ENCODE results near the gene GOLGA5. TPM values are rescaled to one million over a fixed set of nuclear protein-coding genes. Genes with fewer than 3 reads are reported as not detected.

GOLGA5 gene
- total RNA-seq, 1 donor from 2014 or later = 31.9 TPM

- DNase-seq (ENCODE audit: low read depth in 2 of 2) = peak in 1 of 2 donors; percentile 19
Observed at GRCh38 chr14:92778868-92779565, 15.1 kb upstream of the GOLGA5 start.

DNA sequence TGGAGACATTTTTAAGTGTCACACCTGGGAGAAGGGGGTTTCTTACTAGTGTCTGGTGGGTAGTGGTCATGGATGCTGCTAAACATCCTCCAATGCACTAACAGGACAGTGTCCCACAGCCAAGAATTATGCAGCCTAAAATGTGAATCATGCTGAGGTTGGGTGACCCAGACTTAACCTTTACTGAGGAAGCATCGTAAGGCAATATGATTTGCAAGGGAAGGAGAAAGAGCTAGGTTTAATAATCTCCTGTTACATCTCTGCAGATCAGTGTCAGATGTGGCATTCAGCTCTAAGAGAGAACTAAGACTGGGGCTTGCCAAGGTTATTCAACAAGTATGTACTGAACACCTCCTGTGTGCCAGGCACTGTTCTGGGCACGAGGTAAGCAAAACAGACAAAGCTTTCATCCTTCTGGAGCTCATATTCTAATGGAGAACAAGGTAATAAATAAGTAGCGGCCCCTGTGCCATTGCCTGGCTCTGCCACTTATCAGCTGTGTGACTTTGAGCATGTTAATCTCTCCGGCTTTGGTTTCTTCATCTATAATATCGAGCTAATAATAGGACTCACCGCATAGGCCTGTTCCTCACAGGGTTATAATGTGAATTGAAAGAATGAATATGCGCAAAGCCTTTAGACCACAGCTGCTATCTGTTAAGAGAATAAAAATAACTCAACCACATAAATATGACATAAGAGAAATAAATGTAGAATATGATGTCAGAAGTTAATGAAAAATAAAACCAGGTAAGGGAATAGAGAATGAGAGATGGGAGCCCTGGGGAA lies 13.5 kb upstream of the GOLGA5 start:
- peak in 1 of 2 donors; percentile 12 for DNase-seq (ENCODE audit: low read depth in 2 of 2)

GRCh38 chr14:92781350-92781749 lies 12.8 kb upstream of the GOLGA5 start:
- no peak for DNase-seq (ENCODE audit: low read depth in 2 of 2)

DNA sequence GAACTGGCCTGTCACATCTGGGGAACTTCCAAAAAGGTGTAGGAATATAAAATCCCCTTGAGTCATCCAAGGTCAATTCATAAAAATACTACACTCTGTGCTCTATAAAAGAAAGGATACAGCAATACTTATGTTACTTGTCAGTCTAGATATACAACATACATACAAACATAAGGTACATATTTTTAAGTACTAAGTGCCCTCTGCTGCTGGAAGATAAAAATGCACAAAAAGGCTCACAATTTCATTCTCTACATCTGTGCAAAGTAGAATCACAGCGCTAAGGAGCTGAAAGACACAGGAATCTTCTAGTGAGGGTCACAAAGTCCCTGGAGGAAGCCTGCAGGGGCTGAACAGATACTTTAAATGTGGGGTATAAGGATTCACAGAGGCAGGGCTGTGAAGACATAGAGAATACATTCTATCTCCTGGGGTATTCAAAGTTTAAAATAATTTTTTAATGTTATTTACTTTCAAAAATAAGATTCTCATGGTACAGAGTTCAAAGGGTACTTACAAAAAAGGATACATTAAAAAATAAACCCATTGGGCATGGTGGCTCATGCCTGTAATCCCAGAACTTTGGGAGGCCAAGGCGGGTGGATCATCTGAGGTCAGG lies 10.2 kb upstream of the GOLGA5 start:
- DNase-seq (ENCODE audit: low read depth in 2 of 2) = peak; percentile 66

GRCh38 chr14:92785667-92786426 lies 8.3 kb upstream of the GOLGA5 start:
- DNase-seq (ENCODE audit: low read depth in 2 of 2) = peak in 1 of 2 donors; percentile 67

DNA sequence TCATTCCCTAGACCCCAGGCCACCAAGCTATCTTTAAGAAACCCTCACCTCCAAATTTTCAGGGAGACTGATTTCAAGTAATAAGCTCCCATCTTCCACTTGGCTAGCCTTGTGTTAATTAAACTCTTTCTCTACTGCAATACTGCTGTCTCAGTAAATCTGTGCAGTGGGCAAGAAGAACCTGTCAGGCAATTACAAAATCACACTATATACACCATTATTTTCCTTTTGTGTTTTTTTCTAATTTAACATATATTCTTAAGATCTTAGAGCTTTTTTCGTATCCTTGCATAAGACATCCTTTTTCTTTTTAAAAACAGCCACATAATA lies 7.7 kb upstream of the GOLGA5 start:
- DNase-seq (ENCODE audit: low read depth in 2 of 2) = no peak

DNA sequence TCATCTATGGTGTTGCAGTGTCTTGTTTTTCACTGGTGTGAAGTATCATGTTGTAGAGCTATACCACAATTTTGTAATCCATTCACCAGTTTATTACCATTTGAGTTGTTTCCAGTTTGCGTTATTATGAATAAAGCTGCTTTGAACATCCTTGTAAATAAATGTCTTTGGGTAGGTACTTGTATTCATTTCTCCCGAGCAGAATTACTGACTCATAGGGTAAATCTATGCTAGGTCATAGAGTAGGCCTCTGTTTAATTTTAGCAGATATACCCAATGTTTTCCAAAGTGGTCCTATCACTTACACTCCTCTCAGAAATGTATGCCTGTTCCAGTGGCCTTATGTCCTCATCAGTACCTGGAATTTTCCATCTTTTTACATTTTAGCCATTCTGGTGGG lies 6.6 kb upstream of the GOLGA5 start:
- DNase-seq (ENCODE audit: low read depth in 2 of 2) = no peak

DNA sequence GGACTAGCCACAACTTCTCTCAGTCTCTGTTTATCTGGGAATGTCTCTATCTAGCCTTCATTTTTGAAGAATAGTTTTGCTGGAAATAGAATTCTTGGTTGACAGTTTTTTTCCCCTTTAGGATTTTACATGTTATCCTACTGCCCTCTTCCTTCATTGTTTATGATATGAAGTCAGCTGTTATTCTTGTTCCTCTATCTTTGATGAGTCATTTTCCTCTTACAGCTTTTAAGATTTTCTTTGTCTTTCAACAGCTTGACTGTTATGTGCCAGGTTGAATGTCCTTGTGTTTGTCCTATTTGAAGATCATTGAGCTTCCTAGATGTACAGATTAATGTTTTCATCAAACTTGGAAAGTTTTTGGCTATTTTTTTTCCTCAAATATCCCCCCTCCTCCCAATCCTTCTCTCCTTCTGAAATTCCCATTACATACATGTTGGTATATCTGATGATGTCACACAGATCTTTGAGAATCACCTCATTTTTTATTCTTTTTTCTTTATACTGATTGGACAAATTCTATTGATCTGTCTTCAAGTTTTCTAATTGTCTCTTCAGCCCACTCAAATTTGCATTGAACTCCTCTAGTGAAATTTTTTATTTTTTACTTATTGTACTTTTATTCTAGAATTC lies 4.5 kb upstream of the GOLGA5 start:
- no peak for DNase-seq (ENCODE audit: low read depth in 2 of 2)

DNA sequence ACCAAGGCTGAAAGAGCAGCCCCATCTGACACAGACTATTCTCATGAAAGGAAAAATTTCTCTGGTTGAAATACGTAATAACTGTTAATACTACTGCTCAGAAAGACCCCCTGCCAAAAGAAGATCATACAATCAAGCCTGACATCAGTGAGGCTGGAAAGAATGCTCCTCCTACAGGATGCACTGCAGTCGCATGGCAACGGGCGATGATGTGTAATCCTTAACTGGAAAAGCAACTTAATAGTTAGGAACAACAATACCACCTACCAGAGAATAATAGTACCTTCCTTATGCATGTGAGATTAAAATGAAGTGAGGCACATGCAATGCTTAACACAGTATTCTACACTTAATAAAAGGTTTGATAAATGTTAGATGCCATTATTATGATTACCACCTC lies 1.2 kb upstream of the GOLGA5 start:
- DNase-seq (ENCODE audit: low read depth in 2 of 2) = peak; percentile 55 to 62

- peak; percentile 20 to 37 for DNase-seq (ENCODE audit: low read depth in 2 of 2)
Observed at GRCh38 chr14:92794547-92794941, 439 bp downstream of the GOLGA5 start.

- no peak for DNase-seq (ENCODE audit: low read depth in 2 of 2)
Observed at GRCh38 chr14:92794961-92795360, 856 bp downstream of the GOLGA5 start.

DNA sequence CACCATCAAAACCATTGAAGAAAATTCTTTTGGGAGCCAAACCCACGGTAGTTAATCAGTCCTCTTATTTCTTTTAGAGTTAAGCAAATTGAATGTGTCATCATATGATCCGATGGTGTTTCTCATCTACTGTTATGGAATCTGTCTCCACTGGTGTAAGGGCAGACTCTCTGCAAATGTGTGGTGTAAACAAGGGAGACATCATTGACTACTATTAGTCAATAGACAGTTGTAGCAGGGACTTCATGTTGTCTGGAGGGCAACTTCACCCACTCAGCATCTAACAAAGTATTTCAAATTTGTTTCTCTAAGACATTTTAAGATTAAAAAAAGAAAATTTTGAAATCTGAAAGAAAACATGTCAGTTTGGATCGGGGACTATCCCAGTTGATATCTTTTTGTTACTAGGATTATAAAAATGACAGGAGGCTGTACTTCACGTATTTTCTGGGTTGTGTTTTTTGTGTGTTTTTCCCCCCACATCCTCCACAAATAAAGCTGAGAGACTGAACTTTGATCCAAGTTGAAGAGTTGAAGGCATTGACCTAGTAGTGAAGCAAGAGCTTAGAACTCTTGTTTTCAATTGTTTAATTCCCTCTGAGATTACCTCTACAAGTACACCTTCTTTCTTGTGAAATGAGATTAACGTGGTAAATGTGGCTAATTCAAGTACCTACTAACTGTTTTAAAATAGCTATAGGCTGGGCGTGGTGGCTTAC lies 4.0 kb downstream of the GOLGA5 start:
- no peak for DNase-seq (ENCODE audit: low read depth in 2 of 2)

DNA sequence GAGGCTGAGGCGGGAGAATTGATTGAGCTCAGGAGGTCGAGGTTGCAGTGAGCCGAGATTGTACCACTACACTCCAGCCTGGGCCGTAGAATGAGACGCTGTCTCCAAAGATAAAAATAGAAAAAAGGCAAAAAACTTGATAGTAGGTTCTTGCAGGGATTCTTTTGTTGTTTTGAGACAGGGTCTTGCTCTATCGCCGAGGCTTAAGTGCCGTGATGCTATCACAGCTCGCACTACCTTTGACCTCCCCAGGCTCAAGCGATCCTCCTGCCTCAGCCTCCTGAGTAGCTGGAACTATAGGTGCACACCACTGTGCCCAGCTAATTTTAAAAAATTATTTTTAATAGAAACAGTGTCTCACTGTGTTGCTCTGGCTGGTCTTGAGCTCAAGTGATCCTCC lies 4.7 kb downstream of the GOLGA5 start:
- DNase-seq (ENCODE audit: low read depth in 2 of 2) = no peak

- DNase-seq (ENCODE audit: low read depth in 2 of 2) = no peak
Observed at GRCh38 chr14:92800012-92800411, 5.9 kb downstream of the GOLGA5 start.

DNA sequence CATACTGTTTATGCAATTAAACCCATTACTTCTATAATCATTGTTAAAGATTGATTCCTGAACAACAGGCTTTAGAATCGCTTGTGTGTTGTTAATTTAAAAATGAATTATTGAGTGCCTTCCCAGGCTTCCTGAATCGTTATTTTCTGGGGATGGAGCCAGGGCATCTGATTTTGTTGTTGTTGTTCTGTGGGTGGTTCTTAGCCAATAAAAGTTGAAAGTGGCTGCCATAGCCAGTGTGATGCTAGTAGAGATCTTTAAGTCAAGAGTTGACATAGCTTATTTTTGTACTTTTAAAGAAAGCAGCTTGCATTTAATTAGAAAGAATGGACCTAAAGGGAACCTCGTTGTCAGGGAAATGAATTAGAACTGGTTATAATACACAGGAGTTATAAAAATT lies 6.4 kb downstream of the GOLGA5 start:
- DNase-seq (ENCODE audit: low read depth in 2 of 2) = no peak

DNA sequence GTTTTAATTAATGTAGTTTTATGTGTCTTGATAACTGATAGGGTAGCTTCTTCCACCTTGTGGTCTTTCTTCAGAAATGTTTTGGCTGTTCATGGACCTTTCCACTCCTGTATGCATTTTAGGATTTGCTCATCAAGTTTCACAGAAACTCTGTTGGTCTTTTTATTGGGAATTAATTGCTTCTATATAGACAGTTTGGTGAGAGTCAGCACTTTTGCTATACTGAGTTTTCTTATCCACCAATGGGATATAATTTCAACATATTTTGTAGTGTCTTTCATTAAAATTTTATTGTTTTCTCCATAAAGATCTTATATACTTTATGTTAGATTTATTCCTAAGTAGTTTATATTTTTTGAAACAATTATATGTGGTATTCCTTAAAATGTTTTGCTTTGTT lies 7.8 kb downstream of the GOLGA5 start:
- no peak for DNase-seq (ENCODE audit: low read depth in 2 of 2)

DNA sequence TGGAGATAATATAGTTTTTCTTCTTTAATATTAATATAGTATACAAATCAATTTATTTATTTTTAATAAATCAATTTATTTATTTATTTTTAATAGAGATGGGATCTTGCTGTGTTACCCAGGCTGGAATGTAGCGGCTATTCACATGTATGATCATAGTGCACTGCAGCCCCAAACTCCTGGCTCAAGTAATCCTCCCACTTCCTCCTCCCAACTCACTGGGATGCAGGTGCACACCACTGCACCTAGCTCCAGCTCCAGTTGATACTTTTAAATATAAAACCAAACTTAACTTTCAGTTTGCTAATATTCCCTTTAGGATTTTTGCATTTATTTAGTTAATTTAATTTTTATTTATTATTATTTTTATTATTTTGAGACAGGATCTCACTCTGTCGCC lies 8.6 kb downstream of the GOLGA5 start:
- DNase-seq (ENCODE audit: low read depth in 2 of 2) = no peak

DNA sequence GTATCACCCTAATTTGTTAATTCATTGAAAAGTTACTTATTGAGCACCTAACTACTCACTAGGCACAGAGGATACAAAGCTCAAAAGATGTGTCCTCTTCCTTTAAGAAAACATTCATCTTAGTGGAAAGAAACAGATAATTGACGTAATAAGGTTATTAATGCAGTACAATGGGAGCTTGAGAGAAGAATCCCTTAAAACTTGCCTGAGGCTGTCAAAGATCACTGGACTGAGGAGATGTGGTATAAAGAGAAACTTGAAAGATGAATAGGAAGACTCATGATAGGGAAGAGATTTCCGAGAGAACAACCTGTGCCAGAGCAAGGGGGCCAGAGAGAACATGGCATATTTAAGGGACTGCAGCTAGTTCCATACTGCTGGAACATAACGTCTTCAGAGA lies 19.1 kb downstream of the GOLGA5 start:
- DNase-seq (ENCODE audit: low read depth in 2 of 2) = no peak

DNA sequence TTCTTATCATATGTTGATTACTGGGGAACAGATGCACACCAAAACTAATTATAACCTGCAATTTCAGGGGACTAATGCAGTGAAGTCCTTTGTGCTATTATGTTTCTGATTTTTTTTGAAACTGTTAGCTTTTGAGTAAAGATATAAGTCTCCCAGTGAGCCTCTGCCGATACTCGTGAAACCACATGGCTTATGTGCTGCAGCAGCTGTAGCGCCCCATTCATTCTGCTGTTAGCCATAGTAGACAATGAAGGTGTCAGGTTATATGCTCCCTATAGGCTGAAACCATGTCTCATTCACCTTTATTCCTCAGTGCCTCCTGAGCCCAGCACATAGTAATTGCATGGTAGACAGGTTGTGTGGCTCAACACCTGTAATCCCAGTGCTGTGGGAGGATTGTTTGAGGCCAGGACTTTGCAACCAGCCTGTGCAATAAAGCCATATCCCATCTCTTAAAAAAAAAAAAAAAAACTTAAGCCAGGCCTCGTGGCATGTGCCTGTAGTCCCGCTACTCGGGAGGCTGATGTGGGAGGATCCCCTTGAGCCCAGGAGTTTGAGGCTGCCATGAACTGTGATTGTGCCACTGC lies 25.0 kb downstream of the GOLGA5 start:
- DNase-seq (ENCODE audit: low read depth in 2 of 2) = no peak
